PC-3 (cell line): ENCODE measurements around the gene ST8SIA5. TPM values are rescaled to one million over a fixed set of nuclear protein-coding genes. Genes with fewer than 3 reads are reported as not detected.

ENCODE experiments used
- ATAC-seq: fragments of 200-7000 bp; cut with Tn5 transposase; 2 replicates; pipeline ENCODE4 v1.9.1; 2020; ENCODE audit warnings: mild to moderate bottlenecking, moderate library complexity
- BruUV-seq: library from RNA; stranded (reverse); fragments of 400-500 nt; replicated peaks from 2 replicates; lab custom pipeline; 2021; lab: Mats Ljungman, UMichigan
- CTCF ChIA-PET: fragments of 300-600 bp; sonication (Branson Sonifier 250); formaldehyde crosslinking; loops from one replicate; lab custom pipeline; 2022; ENCODE audit warnings: antibody characterized with exemption; lab: Charles Lee
- POLR2A ChIA-PET: fragments of 300-600 bp; sonication (Branson Sonifier 250); formaldehyde crosslinking; loops from one replicate; lab custom pipeline; 2022; ENCODE audit warnings: antibody characterized with exemption; ENCODE audit not compliant: unreplicated experiment; lab: Charles Lee
- DNase-seq: peaks from one replicate; pipeline ENCODE4 v3.0.0-alpha.2; 2015
- H2AFZ ChIP-seq: fragments of 300-600 bp; sonication (generic); 2 replicates; pipeline ENCODE4 v1.6.0; 2016; ENCODE audit warnings: antibody characterized with exemption, low read length
- H3F3A ChIP-seq: fragments of 300-600 bp; sonication (generic); one replicate; pipeline ENCODE4 v1.6.0; 2017; ENCODE audit warnings: antibody characterized with exemption, low read length, control low read depth, mild to moderate bottlenecking; ENCODE audit not compliant: unreplicated experiment
- H3K27ac ChIP-seq: fragments of 300-600 bp; sonication (generic); 2 replicates; pipeline ENCODE4 v1.5.1; 2016; ENCODE audit warnings: mild to moderate bottlenecking, low read length
- H3K27me3 ChIP-seq: fragments of 300-600 bp; sonication (generic); 2 replicates; pipeline ENCODE4 v1.6.1; 2016; ENCODE audit warnings: low read length, mixed read lengths
- H3K36me3 ChIP-seq: fragments of 300-600 bp; sonication (generic); 2 replicates; pipeline ENCODE4 v1.6.1; 2016; ENCODE audit warnings: low read depth, mixed run types, low read length, mixed read lengths
- H3K4me1 ChIP-seq: fragments of 300-600 bp; sonication (generic); 2 replicates; pipeline ENCODE4 v1.5.1; 2016; ENCODE audit warnings: low read length; ENCODE audit not compliant: insufficient read depth
- H3K4me2 ChIP-seq: fragments of 300-600 bp; sonication (generic); 2 replicates; pipeline ENCODE4 v1.6.0; 2016; ENCODE audit warnings: low read length
- H3K4me3 ChIP-seq: fragments of 300-600 bp; sonication (generic); 2 replicates; pipeline ENCODE4 v1.5.1; 2016; ENCODE audit warnings: mild to moderate bottlenecking, low read length, mixed read lengths
- H3K79me2 ChIP-seq: fragments of 300-600 bp; sonication (generic); 2 replicates; pipeline ENCODE4 v1.6.1; 2017; ENCODE audit warnings: low read length, mixed read lengths
- H3K9ac ChIP-seq: fragments of 300-600 bp; sonication (generic); 2 replicates; pipeline ENCODE4 v1.6.0; 2016; ENCODE audit warnings: mild to moderate bottlenecking, low read length
- H3K9me2 ChIP-seq: fragments of 300-600 bp; sonication (generic); replicated peaks from 2 replicates; pipeline ENCODE4 v1.6.1; 2016; ENCODE audit warnings: mixed run types, low read length, mixed read lengths
- H3K9me3 ChIP-seq: fragments of 300-600 bp; sonication (generic); 2 replicates; pipeline ENCODE4 v1.6.1; 2016; ENCODE audit warnings: low read length, mixed read lengths
- H4K20me1 ChIP-seq: fragments of 300-600 bp; sonication (generic); 2 replicates; pipeline ENCODE4 v1.6.1; 2016; ENCODE audit warnings: low read length, mixed read lengths
- EZH2 ChIP-seq: fragments of 300-600 bp; sonication (generic); IDR thresholded peaks from one replicate; pipeline ENCODE4 v1.6.1; 2017; ENCODE audit warnings: antibody characterized with exemption, mild to moderate bottlenecking, low read length; ENCODE audit not compliant: unreplicated experiment
- EZH2phosphoT487 ChIP-seq: fragments of 300-600 bp; sonication (generic); IDR thresholded peaks from 2 replicates; pipeline ENCODE4 v1.6.1; 2018; ENCODE audit warnings: mild to moderate bottlenecking, antibody characterized with exemption, low read length, borderline replicate concordance
- intact Hi-C: fragments of 100-400 bp; cut with micrococcal nuclease; formaldehyde crosslinking; loops from 2 replicates; pipeline ENCODE4 v1.9.0; 2023
- total RNA-seq: library from RNA; depleted of rRNA; stranded (reverse); fragments of >200 nt; gene quantifications from 2 replicates; pipeline ENCODE4 v1.2.3, GENCODE V29; 2014
- TF ChIP-seq, protein P1 (sequence below): fragments of 300-600 bp; sonication (generic); conservative IDR thresholded peaks from 2 replicates; pipeline ENCODE4 v1.5.1; 2017; ENCODE audit warnings: antibody characterized with exemption, low read depth, mild to moderate bottlenecking, low read length

ST8SIA5 gene
- total RNA-seq, 1 experiment from 2014 or later: 0.04 TPM

DNA sequence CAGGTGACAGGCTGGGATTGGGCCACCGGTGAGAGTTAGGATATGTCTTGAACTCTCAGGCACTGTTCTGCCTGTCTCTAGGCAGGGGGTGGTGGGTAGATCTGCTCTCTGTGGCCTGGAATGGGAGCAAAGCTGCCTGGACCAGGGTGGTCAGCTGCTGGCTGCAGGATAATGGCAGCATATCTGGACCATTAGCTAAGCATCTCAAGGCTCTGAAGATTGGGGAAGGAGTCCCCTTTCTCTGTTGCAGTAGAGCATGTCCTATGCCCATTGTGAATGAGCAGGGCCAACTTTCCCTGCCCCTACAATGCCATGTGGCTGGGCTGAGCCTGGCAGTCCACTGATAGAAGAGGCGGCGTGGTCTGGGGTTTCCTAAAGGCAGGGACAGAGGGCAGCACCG is 134.4 kb downstream of the ST8SIA5 start:
- no peaks in the 10 kb centered on the region for H3K4me1 ChIP-seq
- H3F3A ChIP-seq: no peaks in the 10 kb centered on the region
- no peaks in the 10 kb centered on the region for H3K9me2 ChIP-seq
- DNase-seq (no peak), ATAC-seq (no peak)
- ChIA-PET POLR2A (no interaction called here), CTCF (interaction anchor here (1.0 kb wide), 2 partner anchors 70 to 341 kb away, joined by 3 read pairs; no protein-coding TSS in a partner anchor)
- H3K4me3 ChIP-seq: no peak overlapping the region
- no TSS peak for BruUV-seq
- H4K20me1 ChIP-seq: no peaks in the 10 kb centered on the region
- H3K27ac ChIP-seq: no peak overlapping the region
- TF ChIP-seq EZH2 (no peak), EZH2phosphoT487 (no peak)
- TF ChIP-seq, protein P1, sequence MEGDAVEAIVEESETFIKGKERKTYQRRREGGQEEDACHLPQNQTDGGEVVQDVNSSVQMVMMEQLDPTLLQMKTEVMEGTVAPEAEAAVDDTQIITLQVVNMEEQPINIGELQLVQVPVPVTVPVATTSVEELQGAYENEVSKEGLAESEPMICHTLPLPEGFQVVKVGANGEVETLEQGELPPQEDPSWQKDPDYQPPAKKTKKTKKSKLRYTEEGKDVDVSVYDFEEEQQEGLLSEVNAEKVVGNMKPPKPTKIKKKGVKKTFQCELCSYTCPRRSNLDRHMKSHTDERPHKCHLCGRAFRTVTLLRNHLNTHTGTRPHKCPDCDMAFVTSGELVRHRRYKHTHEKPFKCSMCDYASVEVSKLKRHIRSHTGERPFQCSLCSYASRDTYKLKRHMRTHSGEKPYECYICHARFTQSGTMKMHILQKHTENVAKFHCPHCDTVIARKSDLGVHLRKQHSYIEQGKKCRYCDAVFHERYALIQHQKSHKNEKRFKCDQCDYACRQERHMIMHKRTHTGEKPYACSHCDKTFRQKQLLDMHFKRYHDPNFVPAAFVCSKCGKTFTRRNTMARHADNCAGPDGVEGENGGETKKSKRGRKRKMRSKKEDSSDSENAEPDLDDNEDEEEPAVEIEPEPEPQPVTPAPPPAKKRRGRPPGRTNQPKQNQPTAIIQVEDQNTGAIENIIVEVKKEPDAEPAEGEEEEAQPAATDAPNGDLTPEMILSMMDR: no peak
- intact Hi-C loops: no loop called here
- H3K4me2 ChIP-seq: no peak overlapping the region
- no peaks in the 10 kb centered on the region for H3K79me2 ChIP-seq
- no peaks in the 10 kb centered on the region for H3K27me3 ChIP-seq
- no peaks in the 10 kb centered on the region for H3K9me3 ChIP-seq
- no peak overlapping the region for H3K9ac ChIP-seq
- H2AFZ ChIP-seq: no peak overlapping the region
- H3K36me3 ChIP-seq: no peaks in the 10 kb centered on the region

DNA sequence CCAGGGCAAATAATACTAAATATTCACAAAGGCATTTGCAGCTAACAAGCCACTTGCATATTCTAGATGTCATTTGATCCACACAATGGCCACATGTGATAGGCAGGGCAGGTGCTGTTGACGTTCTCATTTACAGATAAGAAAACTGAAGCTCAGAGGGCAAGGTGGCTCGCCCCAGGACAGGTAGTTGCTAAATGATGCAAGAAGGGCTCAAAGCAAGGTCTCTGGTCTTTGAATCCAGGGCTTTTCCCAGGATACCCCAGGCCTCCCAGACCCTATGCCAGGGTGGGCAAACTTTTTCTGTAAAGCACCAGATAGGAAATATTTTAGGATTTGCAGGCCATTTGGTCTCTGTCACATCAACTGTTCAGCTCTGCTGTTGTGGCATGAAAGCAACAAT is 135.0 kb downstream of the ST8SIA5 start:
- POLR2A ChIA-PET: no interaction called here
- CTCF ChIA-PET: no interaction called here
- no peaks in the 10 kb centered on the region for H3K36me3 ChIP-seq
- no peaks in the 10 kb centered on the region for H3F3A ChIP-seq
- H3K27ac ChIP-seq: no peak overlapping the region
- H3K4me1 ChIP-seq: no peaks in the 10 kb centered on the region
- no peaks in the 10 kb centered on the region for H3K9me2 ChIP-seq
- DNase-seq (no peak), ATAC-seq (no peak)
- no peak overlapping the region for H2AFZ ChIP-seq
- H4K20me1 ChIP-seq: no peaks in the 10 kb centered on the region
- no peaks in the 10 kb centered on the region for H3K27me3 ChIP-seq
- H3K9ac ChIP-seq: no peak overlapping the region
- no TSS peak for BruUV-seq
- no peak overlapping the region for H3K4me3 ChIP-seq
- no peak overlapping the region for H3K4me2 ChIP-seq
- H3K9me3 ChIP-seq: no peaks in the 10 kb centered on the region
- no peaks in the 10 kb centered on the region for H3K79me2 ChIP-seq
- intact Hi-C loops: no loop called here
- TF ChIP-seq EZH2phosphoT487: no peak
- TF ChIP-seq, protein P1: no peak
- TF ChIP-seq EZH2: no peak

DNA sequence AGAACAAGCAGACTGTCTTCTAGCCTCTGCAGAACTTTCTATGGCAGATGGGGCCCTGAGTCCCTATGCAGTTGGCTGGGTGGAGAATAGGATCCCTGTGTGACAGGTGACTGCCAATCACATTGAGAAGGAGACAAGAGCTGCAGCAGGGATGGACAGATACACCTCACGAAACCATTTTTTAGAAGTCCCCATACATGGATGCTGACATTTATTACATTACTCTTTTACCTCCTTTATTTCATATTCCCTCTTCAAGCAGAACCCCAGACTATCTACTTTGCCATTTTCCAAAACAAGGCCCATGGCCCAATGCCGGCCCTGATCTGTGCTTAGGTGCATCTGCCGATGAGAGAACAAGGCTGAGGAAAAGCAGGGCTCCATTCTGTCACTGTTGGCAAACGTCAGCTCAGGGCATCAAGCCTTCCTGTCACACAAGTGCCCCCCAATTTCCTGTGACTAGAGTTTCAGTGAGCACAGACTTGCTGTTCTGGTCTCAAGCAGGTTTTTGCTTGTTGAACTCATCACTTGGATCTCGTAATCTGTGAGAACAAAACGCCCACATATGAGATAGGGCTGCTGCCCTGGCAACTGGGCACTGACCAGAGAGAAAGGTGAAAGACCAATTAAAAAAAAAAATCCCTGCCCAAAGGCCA is 135.6 kb downstream of the ST8SIA5 start:
- DNase-seq (no peak), ATAC-seq (no peak)
- Histone ChIP-seq H4K20me1 (no peaks in the 10 kb centered on the region), H3K27me3 (no peaks in the 10 kb centered on the region), H3K9ac (no peak overlapping the region), H3K79me2 (no peaks in the 10 kb centered on the region), H3K4me1 (no peaks in the 10 kb centered on the region), H3K4me2 (no peak overlapping the region), H3F3A (no peaks in the 10 kb centered on the region), H3K27ac (no peak overlapping the region), H3K36me3 (no peaks in the 10 kb centered on the region), H3K9me2 (no peaks in the 10 kb centered on the region), H3K4me3 (no peak overlapping the region), H2AFZ (no peak overlapping the region), H3K9me3 (no peaks in the 10 kb centered on the region)
- CTCF ChIA-PET: no interaction called here
- TF ChIP-seq EZH2phosphoT487: no peak
- TF ChIP-seq, protein P1: no peak
- TF ChIP-seq EZH2: no peak
- intact Hi-C loops: no loop called here
- BruUV-seq: no TSS peak
- POLR2A ChIA-PET: no interaction called here
